GM12878 (cell line): ENCODE data around the gene RFC1. TPM values are rescaled to one million over a fixed set of nuclear protein-coding genes. Genes with fewer than 3 reads are reported as not detected.

Experiments used
- ATAC-seq: fragments of 200-7000 bp; cut with Tn5 transposase; 3 replicates; pipeline ENCODE4 v1.9.1; 2020; ENCODE audit warnings: mild to moderate bottlenecking, moderate library complexity
- BruUV-seq: library from RNA; stranded (reverse); fragments of 400-500 nt; replicated peaks from 2 replicates; lab custom pipeline; 2021; lab: Mats Ljungman, UMichigan
- CTCF ChIA-PET: fragments of 300-600 bp; sonication (Branson Sonifier 250); formaldehyde crosslinking; extraction: SDS; loops from one replicate; lab custom pipeline; 2021; ENCODE audit warnings: inconsistent platforms; lab: Yijun Ruan, JAX
- POLR2A ChIA-PET: fragments of 350-600 bp; formaldehyde crosslinking; extraction: SDS; loops from one replicate; lab custom pipeline; 2021; ENCODE audit warnings: inconsistent platforms; lab: Charles Lee
- RAD21 ChIA-PET: fragments of 300-600 bp; sonication (Branson Sonifier 250); formaldehyde crosslinking; loops from one replicate; lab custom pipeline; 2023; ENCODE audit warnings: antibody characterized with exemption; ENCODE audit not compliant: unreplicated experiment; lab: Charles Lee
- SMC1A ChIA-PET: fragments of 300-600 bp; sonication (Branson Sonifier 250); formaldehyde crosslinking; loops from one replicate; lab custom pipeline; 2023; ENCODE audit not compliant: unreplicated experiment, uncharacterized antibody; lab: Charles Lee
- DNase-seq: peaks from one replicate; pipeline ENCODE4 v3.0.0-alpha.2; 2011; ENCODE audit warnings: low read depth, low spot score
- FAIRE-seq: peaks from 3 replicates; lab custom pipeline; 2011; peaks lifted over from hg19 to GRCh38; lab: Jason Lieb, UNC
- H2AFZ ChIP-seq: 2 replicates; pipeline ENCODE4 v1.6.0; 2011; ENCODE audit warnings: low read depth, low read length, control low read depth; ENCODE audit not compliant: control insufficient read depth
- H3K27ac ChIP-seq: 2 replicates; pipeline ENCODE4 v1.5.1; 2011; ENCODE audit warnings: control low read depth; ENCODE audit not compliant: control insufficient read depth, insufficient read depth
- H3K27me3 ChIP-seq, 2 experiments: replicated peaks in 1 of 2; 2 replicates each; pipeline versions ENCODE4 v1.6.0 to v1.6.1; 2011; ENCODE audit warnings: low read length in 1 of 2; ENCODE audit not compliant: control insufficient read depth in 2 of 2, insufficient read depth in 2 of 2
- H3K36me3 ChIP-seq, 2 experiments: 2 replicates each; pipeline ENCODE4 v1.5.1; 2011; ENCODE audit warnings: low read length in 1 of 2; ENCODE audit not compliant: control insufficient read depth in 2 of 2, insufficient read depth in 2 of 2
- H3K4me1 ChIP-seq: 2 replicates; pipeline ENCODE4 v1.6.1; 2011; ENCODE audit warnings: mild to moderate bottlenecking, low read length, moderate library complexity, mixed read lengths; ENCODE audit not compliant: control insufficient read depth, insufficient read depth
- H3K4me2 ChIP-seq: 2 replicates; pipeline ENCODE4 v1.6.0; 2011; ENCODE audit warnings: control low read depth; ENCODE audit not compliant: control insufficient read depth, insufficient read depth
- H3K4me3 ChIP-seq: fragments of 200-600 bp; sonication (generic); 2 replicates; pipeline ENCODE4 v1.5.1; 2016
- H3K79me2 ChIP-seq: 2 replicates; pipeline ENCODE4 v1.6.0; 2011; ENCODE audit warnings: low read length; ENCODE audit not compliant: control insufficient read depth, insufficient read depth
- H3K9ac ChIP-seq: 2 replicates; pipeline ENCODE4 v1.8.0; 2011; ENCODE audit warnings: low read length, control low read depth, mixed read lengths; ENCODE audit not compliant: control insufficient read depth, insufficient read depth
- H3K9me3 ChIP-seq: replicated peaks from 3 replicates; pipeline ENCODE4 v1.5.1; 2011; ENCODE audit warnings: mild to moderate bottlenecking, low read length; ENCODE audit not compliant: control insufficient read depth, insufficient read depth
- H4K20me1 ChIP-seq: 2 replicates; pipeline ENCODE4 v1.6.0; 2011; ENCODE audit not compliant: control insufficient read depth, insufficient read depth
- BHLHE40 ChIP-seq, 2 experiments: fragments of 450-650 bp in 1 of 2; IDR thresholded peaks; 2 replicates each; pipeline ENCODE4 v1.6.1; 2011 to 2017; ENCODE audit warnings: low read depth in 2 of 2, borderline replicate concordance in 1 of 2, improper control_type of control experiment in 1 of 2, low read length in 1 of 2, mild to moderate bottlenecking in 1 of 2
- EGR1 ChIP-seq, 2 experiments: IDR thresholded peaks; 1 replicate in 1 of 2; 2 replicates in 1 of 2; pipeline ENCODE4 v1.6.1; 2011 to 2012; ENCODE audit warnings: low read depth in 2 of 2, low read length in 2 of 2, borderline replicate concordance in 1 of 2, mild to moderate bottlenecking in 1 of 2, moderate library complexity in 1 of 2
- IRF4 ChIP-seq: IDR thresholded peaks from 2 replicates; pipeline ENCODE4 v1.6.1; 2011; ENCODE audit warnings: low read depth, low read length
- LARP7 ChIP-seq: fragments of 450-650 bp; IDR thresholded peaks from 2 replicates; pipeline ENCODE4 v1.6.1; 2017; ENCODE audit warnings: mild to moderate bottlenecking
- NFYA ChIP-seq: IDR thresholded peaks from 2 replicates; pipeline ENCODE4 v1.6.1; 2011; ENCODE audit warnings: low read depth, mild to moderate bottlenecking, low read length, improper control_type of control experiment, borderline replicate concordance
- RAD51 ChIP-seq: fragments of 450-650 bp; IDR thresholded peaks from 2 replicates; pipeline ENCODE4 v1.6.1; 2016; ENCODE audit warnings: moderate library complexity, mild to moderate bottlenecking, inconsistent platforms
- SIX5 ChIP-seq: IDR thresholded peaks from 2 replicates; pipeline ENCODE4 v1.6.1; 2011; ENCODE audit warnings: mild to moderate bottlenecking, low read depth, low read length, moderate library complexity; ENCODE audit not compliant: severe bottlenecking
- SMARCA5 ChIP-seq: fragments of 450-650 bp; IDR thresholded peaks from 2 replicates; pipeline ENCODE4 v1.6.1; 2017; ENCODE audit warnings: mild to moderate bottlenecking
- WRNIP1 ChIP-seq: IDR thresholded peaks from 2 replicates; pipeline ENCODE4 v1.6.1; 2011; ENCODE audit warnings: low read depth, low read length, improper control_type of control experiment, borderline replicate concordance
- whole genome bisulfite sequencing: methylation state at CpG from one replicate; pipeline ENCODE4 v1.1.6; 2016; ENCODE audit warnings: low lambda C conversion rate; ENCODE audit not compliant: insufficient replicate concordance, insufficient coverage; ENCODE audit errors: missing lambda C conversion rate; 5-methylcytosine and 5-hydroxymethylcytosine counted together
- in situ Hi-C: fragments of 300-500 bp; cut with MboI; formaldehyde crosslinking; loops from 9 replicates; pipeline ENCODE4 v1.14.3; 2018; ENCODE audit warnings: mixed read lengths
- intact Hi-C: fragments of 100-400 bp; cut with micrococcal nuclease; formaldehyde crosslinking; loops from one replicate; pipeline ENCODE4 v1.14.2; 2022; ENCODE audit not compliant: unreplicated experiment
- polyA plus RNA-seq, 11 experiments: library from polyadenylated mRNA; depleted of rRNA in 4 of 11; unstranded in 6 of 11; stranded (reverse) in 5 of 11; fragments of >200 nt; fragmentation: Nextera tagmentation in 4 of 11; fragmentation: Illumina TruSeq in 1 of 11; extraction: Ambion mirVana in 4 of 11; extraction: Trizol in 1 of 11; gene quantifications; 1 replicate in 1 of 11; 2 replicates in 10 of 11; pipeline versions ENCODE4 v1.2.1 to v1.2.3, GENCODE V29; 2011 to 2016; ENCODE audit warnings: inconsistent platforms in 2 of 11, missing spikeins in 2 of 11, low read depth in 1 of 11
- total RNA-seq, 4 experiments: library from RNA; depleted of rRNA in 3 of 4; stranded (reverse); fragments of >200 nt in 3 of 4; fragmentation: Illumina TruSeq in 1 of 4; extraction: Trizol in 1 of 4; gene quantifications; 2 replicates each; pipeline versions ENCODE4 v1.2.1 to v1.2.3, GENCODE V29; 2013 to 2021
- TF ChIP-seq, protein P1 (sequence below): fragments of 450-650 bp; IDR thresholded peaks from 2 replicates; pipeline ENCODE4 v1.6.1; 2017; ENCODE audit warnings: mild to moderate bottlenecking, low read depth, inconsistent platforms; ENCODE audit not compliant: poor library complexity, severe bottlenecking
- TF ChIP-seq, protein P2 (sequence below): IDR thresholded peaks from 2 replicates; pipeline ENCODE4 v1.6.1; 2011; ENCODE audit warnings: borderline replicate concordance, low read depth, mild to moderate bottlenecking, moderate library complexity, low read length; ENCODE audit not compliant: insufficient read depth, poor library complexity, severe bottlenecking
- TF ChIP-seq, protein P3 (sequence below): fragments of 150-350 bp; IDR thresholded peaks from 2 replicates; pipeline ENCODE4 v1.6.1; 2016; ENCODE audit warnings: low read depth, low read length

The RFC1 gene
- total and polyA plus RNA-seq, 10 of the 15 experiments (the other 5 are each of a cell fraction or from before 2014, with no cell fraction given), result 22.5 to 67.8 (median 40.3) TPM

DNA sequence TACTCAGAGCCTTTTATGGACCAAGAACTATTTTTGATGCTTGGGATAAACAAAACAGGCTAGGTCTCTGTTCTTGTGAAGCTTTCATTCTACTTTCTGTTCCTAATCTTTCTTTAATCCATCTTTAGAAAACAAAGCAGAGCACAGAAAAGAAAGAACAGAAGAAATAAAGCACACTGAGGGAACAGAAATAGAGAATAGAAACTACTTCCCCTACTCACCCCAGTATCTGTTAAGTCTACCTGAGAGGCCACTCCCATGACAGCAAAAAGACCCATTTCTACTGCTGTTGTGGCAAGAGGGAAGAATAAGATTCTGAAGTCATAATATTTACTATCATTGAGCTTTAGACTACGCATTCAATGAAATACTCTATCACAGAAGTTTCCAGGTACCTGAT is 9.2 kb downstream of the RFC1 start (continued):
- TF ChIP-seq, protein P1, sequence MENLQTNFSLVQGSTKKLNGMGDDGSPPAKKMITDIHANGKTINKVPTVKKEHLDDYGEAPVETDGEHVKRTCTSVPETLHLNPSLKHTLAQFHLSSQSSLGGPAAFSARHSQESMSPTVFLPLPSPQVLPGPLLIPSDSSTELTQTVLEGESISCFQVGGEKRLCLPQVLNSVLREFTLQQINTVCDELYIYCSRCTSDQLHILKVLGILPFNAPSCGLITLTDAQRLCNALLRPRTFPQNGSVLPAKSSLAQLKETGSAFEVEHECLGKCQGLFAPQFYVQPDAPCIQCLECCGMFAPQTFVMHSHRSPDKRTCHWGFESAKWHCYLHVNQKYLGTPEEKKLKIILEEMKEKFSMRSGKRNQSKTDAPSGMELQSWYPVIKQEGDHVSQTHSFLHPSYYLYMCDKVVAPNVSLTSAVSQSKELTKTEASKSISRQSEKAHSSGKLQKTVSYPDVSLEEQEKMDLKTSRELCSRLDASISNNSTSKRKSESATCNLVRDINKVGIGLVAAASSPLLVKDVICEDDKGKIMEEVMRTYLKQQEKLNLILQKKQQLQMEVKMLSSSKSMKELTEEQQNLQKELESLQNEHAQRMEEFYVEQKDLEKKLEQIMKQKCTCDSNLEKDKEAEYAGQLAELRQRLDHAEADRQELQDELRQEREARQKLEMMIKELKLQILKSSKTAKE, result peak; percentile 47
- TF ChIP-seq SIX5, result no peak
- TF ChIP-seq, protein P2, sequence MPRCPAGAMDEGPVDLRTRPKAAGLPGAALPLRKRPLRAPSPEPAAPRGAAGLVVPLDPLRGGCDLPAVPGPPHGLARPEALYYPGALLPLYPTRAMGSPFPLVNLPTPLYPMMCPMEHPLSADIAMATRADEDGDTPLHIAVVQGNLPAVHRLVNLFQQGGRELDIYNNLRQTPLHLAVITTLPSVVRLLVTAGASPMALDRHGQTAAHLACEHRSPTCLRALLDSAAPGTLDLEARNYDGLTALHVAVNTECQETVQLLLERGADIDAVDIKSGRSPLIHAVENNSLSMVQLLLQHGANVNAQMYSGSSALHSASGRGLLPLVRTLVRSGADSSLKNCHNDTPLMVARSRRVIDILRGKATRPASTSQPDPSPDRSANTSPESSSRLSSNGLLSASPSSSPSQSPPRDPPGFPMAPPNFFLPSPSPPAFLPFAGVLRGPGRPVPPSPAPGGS, result no peak
- TF ChIP-seq SMARCA5, result no peak

DNA sequence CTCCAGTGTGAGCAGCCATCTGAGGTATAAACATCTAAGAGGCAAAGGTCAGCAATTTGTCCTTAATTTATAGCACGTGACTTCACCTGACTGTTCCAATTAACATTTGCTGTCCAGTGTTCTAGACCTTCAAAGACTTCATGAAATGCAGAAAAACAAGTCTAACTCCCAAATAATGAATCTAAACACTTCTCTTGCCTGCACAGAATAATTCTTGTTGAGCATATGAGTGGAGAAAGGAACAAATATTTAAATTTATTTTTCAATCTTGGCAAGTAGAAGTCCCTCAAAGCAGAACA is 12.0 kb downstream of the RFC1 start:
- no peak for FAIRE-seq
- Histone ChIP-seq H3K9me3 (no peaks in the 10 kb centered on the region; the same call in 1 of the 3 replicates), H3K36me3 (peaks cover 2 to 4% of the 10 kb centered on the region in 2 experiments; a peak in 2 of 4 replicates), H3K4me3 (peak overlapping the region; percentile 48; the same call in 1 of the 2 replicates), H3K27ac (peak overlapping the region; percentile 70), H3K27me3 (no peaks in the 10 kb centered on the region), H2AFZ (no peak overlapping the region), H3K79me2 (peaks cover 47% of the 10 kb centered on the region), H4K20me1 (no peaks in the 10 kb centered on the region), H3K4me1 (peaks cover 46% of the 10 kb centered on the region), H3K9ac (no peak overlapping the region; the same call in 1 of the 2 replicates), H3K4me2 (peak overlapping the region; percentile 70)
- TF ChIP-seq, protein P1, result no peak
- TF ChIP-seq WRNIP1 (no peak), EGR1 (IDR thresholded peaks at IDR 0.05; ENCODE audit: borderline replicate concordance in 1 of 2, low read depth in 2 of 2, low read length in 2 of 2) (no peak), IRF4 (no peak), RAD51 (peak; percentile 68), NFYA (no peak), BHLHE40 (IDR thresholded peaks at IDR 0.05; ENCODE audit: borderline replicate concordance in 1 of 2, low read depth in 2 of 2, low read length in 1 of 2) (peak; percentile 38 to 74; a peak in 2 of 4 replicates), LARP7 (no peak)
- TF ChIP-seq, protein P3, sequence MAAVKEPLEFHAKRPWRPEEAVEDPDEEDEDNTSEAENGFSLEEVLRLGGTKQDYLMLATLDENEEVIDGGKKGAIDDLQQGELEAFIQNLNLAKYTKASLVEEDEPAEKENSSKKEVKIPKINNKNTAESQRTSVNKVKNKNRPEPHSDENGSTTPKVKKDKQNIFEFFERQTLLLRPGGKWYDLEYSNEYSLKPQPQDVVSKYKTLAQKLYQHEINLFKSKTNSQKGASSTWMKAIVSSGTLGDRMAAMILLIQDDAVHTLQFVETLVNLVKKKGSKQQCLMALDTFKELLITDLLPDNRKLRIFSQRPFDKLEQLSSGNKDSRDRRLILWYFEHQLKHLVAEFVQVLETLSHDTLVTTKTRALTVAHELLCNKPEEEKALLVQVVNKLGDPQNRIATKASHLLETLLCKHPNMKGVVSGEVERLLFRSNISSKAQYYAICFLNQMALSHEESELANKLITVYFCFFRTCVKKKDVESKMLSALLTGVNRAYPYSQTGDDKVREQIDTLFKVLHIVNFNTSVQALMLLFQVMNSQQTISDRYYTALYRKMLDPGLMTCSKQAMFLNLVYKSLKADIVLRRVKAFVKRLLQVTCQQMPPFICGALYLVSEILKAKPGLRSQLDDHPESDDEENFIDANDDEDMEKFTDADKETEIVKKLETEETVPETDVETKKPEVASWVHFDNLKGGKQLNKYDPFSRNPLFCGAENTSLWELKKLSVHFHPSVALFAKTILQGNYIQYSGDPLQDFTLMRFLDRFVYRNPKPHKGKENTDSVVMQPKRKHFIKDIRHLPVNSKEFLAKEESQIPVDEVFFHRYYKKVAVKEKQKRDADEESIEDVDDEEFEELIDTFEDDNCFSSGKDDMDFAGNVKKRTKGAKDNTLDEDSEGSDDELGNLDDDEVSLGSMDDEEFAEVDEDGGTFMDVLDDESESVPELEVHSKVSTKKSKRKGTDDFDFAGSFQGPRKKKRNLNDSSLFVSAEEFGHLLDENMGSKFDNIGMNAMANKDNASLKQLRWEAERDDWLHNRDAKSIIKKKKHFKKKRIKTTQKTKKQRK, result no peak
- in situ Hi-C loops, result loop anchor here (25.0 kb wide), 1 partner anchor 1833 kb away; no protein-coding TSS in a partner anchor
- WGBS, result 0% methylated on average over 1 of the region's 1 CpG
- no peak; the same call in 2 of the 3 replicates for ATAC-seq
- DNase-seq, result no peak
- ChIA-PET POLR2A (interaction anchor here (0.7 to 4.6 kb wide), 2 partner anchors 11 to 219 kb away, joined by 6 to 27 read pairs; partner anchors contain the start of gene RFC1), SMC1A (interaction anchor here (1.3 to 7.9 kb wide), 2 partner anchors 11 to 22 kb away, joined by 3 to 51 read pairs; partner anchors contain the start of gene RFC1), RAD21 (interaction anchor here (0.5 to 2.1 kb wide), 4 partner anchors 8 to 34 kb away, joined by 4 to 18 read pairs (median 6); partner anchors contain the start of gene RFC1), CTCF (interaction anchor here (1.2 kb wide), 1 partner anchor 594 kb away, joined by 5 read pairs; no protein-coding TSS in a partner anchor)
- no TSS peak for BruUV-seq
- intact Hi-C loops, result loop anchor here (5.0 to 10.0 kb wide), 3 partner anchors 93 to 309 kb away; partner anchors contain the start of gene SMIM14
